ENCODE results near the gene MB21D2.

Gene MB21D2

DNA sequence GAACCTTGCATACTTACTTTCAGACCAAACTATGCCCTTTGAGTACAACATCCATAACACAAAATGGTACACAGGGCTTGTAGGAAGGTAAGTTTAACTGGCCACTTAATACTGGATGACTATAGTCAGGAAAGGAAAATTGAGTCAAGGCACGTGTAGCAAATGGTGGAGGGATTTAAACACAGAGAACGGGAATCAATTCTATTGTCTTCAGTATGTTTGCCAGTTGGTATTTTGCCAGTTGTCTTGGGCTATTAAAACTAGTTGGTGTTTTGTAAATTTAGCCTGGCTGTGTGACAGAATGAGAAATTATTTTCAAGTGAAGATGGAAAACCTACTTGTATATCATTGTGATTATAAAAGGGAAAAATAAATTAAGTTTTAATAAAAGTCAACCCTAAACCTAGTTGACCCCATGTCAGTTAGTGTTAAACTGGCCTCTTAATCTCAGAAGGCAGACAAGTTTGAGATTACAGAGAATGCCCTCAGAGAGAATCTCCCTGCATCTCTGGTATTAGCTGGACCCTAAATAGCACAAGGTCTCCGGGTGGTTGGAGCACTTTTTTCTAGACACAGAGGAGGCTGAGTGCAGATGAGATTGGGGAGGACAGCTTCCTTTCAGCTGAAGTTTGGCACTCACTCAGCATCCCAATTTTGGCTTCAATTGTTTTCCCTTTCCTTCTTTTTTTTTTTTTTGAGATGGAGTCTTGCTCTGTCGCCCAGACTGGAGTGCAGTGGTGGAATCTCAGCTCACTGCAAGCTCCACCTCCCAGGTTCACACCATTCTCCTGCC, 91.2 kb downstream of the MB21D2 start:
- DNase-seq = no peak
- intact Hi-C loops (cut with DNase I; ENCODE audit: low total_unique reads) = no loop called here
- Histone ChIP-seq H3K27ac (no peak overlapping the region), H3K4me3 (no peak overlapping the region), H3K4me1 (peaks cover 0 to 13% (median 9%) of the 10 kb centered on the region in 4 donors), H3K9me3 (no peaks in the 10 kb centered on the region), H3K36me3 (no peaks in the 10 kb centered on the region), H3K27me3 (no peaks in the 10 kb centered on the region)
- TF ChIP-seq, protein P1, sequence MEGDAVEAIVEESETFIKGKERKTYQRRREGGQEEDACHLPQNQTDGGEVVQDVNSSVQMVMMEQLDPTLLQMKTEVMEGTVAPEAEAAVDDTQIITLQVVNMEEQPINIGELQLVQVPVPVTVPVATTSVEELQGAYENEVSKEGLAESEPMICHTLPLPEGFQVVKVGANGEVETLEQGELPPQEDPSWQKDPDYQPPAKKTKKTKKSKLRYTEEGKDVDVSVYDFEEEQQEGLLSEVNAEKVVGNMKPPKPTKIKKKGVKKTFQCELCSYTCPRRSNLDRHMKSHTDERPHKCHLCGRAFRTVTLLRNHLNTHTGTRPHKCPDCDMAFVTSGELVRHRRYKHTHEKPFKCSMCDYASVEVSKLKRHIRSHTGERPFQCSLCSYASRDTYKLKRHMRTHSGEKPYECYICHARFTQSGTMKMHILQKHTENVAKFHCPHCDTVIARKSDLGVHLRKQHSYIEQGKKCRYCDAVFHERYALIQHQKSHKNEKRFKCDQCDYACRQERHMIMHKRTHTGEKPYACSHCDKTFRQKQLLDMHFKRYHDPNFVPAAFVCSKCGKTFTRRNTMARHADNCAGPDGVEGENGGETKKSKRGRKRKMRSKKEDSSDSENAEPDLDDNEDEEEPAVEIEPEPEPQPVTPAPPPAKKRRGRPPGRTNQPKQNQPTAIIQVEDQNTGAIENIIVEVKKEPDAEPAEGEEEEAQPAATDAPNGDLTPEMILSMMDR (IDR thresholded peaks at IDR 0.05) = no peak

DNA sequence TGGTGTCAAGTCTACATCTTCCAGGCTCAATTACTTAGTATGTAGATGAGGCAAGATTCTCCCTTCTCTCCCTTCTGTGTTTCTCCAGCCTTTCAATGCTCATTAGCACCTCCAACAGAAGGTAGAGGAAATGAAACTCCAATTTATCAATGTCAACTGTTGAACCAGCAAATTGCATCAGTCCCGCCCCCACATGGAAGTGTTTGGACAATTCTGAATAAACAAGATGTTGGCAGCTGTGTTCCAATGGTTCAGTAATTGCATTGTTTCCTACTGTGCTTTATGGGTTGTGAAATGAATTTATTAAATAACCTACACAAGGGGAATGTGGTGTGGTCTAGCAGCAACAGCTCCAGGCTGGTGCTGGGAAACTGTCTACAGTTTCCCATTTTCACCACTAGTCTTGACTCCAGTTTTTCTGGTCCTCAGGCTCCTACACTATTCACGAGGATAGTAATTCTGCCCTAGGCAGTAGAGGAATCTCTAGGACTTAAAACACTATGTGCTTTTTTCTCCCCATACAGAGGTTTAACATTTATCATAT, 91.9 kb downstream of the MB21D2 start:
- Histone ChIP-seq H3K4me3 (no peak overlapping the region), H3K27me3 (no peaks in the 10 kb centered on the region), H3K36me3 (no peaks in the 10 kb centered on the region), H3K27ac (no peak overlapping the region), H3K9me3 (no peaks in the 10 kb centered on the region), H3K4me1 (peaks cover 0 to 6% (median 3%) of the 10 kb centered on the region in 4 donors)
- TF ChIP-seq, protein P1 (IDR thresholded peaks at IDR 0.05) = no peak
- intact Hi-C loops (cut with DNase I; ENCODE audit: low total_unique reads) = no loop called here
- DNase-seq = no peak

DNA sequence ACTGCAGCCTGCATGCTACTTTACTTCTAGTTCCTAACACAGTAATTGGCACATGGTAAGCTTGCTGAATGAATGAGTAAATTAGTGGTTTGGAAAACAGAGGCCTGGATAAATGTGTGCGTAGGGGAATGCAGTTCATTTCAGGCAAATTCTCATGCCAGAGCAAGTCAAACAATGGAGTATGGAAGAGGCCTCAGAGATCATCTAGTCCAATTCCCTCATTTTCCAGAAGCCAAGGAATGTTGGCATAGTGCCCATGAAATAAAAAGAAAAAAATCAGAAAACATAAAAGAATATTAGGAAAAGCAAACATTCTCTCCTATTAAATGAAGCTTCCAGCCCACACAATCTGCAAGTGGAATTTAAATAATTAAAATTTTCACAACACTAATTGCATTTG, 92.4 kb downstream of the MB21D2 start:
- TF ChIP-seq, protein P1 (IDR thresholded peaks at IDR 0.05) = no peak
- Histone ChIP-seq H3K36me3 (no peaks in the 10 kb centered on the region), H3K27me3 (no peaks in the 10 kb centered on the region), H3K9me3 (no peaks in the 10 kb centered on the region), H3K4me1 (peaks cover 0 to 4% (median 0%) of the 10 kb centered on the region in 4 donors), H3K27ac (no peak overlapping the region), H3K4me3 (no peak overlapping the region)
- intact Hi-C loops (cut with DNase I; ENCODE audit: low total_unique reads) = no loop called here
- no peak for DNase-seq

DNA sequence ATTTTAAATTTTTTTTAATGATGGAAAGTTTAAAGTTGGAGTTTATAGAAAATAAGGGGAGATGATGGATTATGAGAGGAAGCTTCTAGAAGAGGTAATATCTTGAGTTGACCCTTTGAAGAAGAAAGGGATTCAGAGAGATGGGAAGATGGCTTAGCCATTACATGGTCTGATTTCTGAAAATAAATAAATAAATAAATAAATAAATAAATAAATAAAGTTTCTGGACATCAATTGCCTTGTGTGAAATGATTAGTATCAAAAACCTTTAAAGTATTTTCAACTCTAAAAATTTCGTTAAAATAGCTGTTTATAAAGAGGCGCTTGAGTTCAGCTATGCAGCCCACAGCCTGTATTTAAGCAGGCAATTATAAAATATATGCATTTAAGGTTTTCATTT, 93.3 kb downstream of the MB21D2 start:
- Histone ChIP-seq H3K27me3 (no peaks in the 10 kb centered on the region), H3K4me1 (peaks cover 0 to 4% (median 1%) of the 10 kb centered on the region in 4 donors), H3K36me3 (no peaks in the 10 kb centered on the region), H3K9me3 (no peaks in the 10 kb centered on the region), H3K27ac (no peak overlapping the region), H3K4me3 (no peak overlapping the region)
- intact Hi-C loops (cut with DNase I; ENCODE audit: low total_unique reads) = no loop called here
- TF ChIP-seq, protein P1 (IDR thresholded peaks at IDR 0.05) = no peak
- DNase-seq = no peak

DNA sequence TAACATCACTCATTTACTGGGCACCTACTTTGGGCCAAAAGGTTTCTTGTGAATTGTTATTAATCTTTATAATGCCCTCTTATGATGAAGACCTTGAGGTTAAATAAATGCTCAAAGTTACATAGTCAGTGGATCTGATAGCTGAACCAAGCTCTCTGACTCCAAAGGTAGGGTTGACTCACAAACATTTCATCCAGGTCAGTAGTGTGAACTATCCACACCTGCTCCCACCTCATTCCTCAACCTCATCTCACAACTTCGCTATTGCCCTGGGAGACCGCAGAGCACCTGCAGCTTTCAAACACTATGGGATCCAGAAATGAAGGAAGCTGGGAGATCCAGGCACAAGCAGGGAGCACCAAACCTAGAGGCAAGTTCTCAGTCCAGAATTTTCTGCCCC, 96.5 kb downstream of the MB21D2 start:
- intact Hi-C loops (cut with DNase I; ENCODE audit: low total_unique reads) = no loop called here
- no peaks in the 10 kb centered on the region for H3K9me3 ChIP-seq
- peaks cover 0 to 11% (median 8%) of the 10 kb centered on the region in 4 donors for H3K4me1 ChIP-seq
- H3K27me3 ChIP-seq = no peaks in the 10 kb centered on the region
- TF ChIP-seq, protein P1 (IDR thresholded peaks at IDR 0.05) = no peak
- H3K36me3 ChIP-seq = no peaks in the 10 kb centered on the region
- H3K4me3 ChIP-seq = no peak overlapping the region
- no peak overlapping the region for H3K27ac ChIP-seq
- no peak for DNase-seq

Measured in tibial artery (tissue), 4 donors.